ENCODE results near the gene PECR. TPM values are rescaled to one million over a fixed set of nuclear protein-coding genes. Genes with fewer than 3 reads are reported as not detected.

PECR gene
- total RNA-seq, 2 experiments from 2014 or later: 17.0 to 20.8 TPM

DNA sequence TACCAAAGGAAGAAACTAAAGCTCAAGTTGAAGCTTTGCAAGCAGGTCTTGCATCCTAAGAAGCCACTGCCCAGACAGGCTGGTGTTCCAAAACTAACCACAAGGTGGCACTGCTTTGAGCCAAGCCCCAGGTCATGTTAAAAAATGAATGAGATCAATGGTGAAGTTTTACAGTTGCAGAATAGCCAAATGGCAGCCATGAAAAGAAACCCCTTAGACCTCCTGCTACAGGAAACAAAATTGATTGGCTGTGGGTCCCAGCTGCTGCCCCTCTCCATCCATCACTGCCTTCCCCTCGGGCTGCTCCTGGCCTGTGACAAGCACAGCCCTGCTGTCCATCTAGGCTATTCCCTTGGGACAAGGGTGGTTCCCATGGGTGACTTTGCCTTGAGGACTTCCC lies 47.5 kb downstream of the PECR start:
- no peak overlapping the region for H3K4me3 Mint-ChIP-seq
- POLR2A ChIA-PET: interaction anchor here (0.7 kb wide), 1 partner anchor 76 kb away, joined by 3 read pairs; no protein-coding TSS in a partner anchor
- no peaks in the 10 kb centered on the region for H3K9me3 Mint-ChIP-seq (ENCODE audit: low read depth)
- H3K4me1 Mint-ChIP-seq: peaks cover 42% of the 10 kb centered on the region
- CTCF ChIA-PET: interaction anchor here (0.6 to 5.8 kb wide), 29 partner anchors 9 to 1243 kb away, joined by 3 to 52 read pairs (median 4); partner anchors contain the start of genes PECR, TMEM169 and XRCC5
- H3K27me3 Mint-ChIP-seq: no peaks in the 10 kb centered on the region
- no peak overlapping the region for H3K27ac Mint-ChIP-seq
- intact Hi-C loops (cut with DNase I, micrococcal nuclease): loop anchor here (1.0 to 5.0 kb wide), 8 partner anchors 23 to 633 kb away; partner anchors contain the start of genes PECR (in 1 of the 2), SMARCAL1 (in 1 of the 2) and TMEM169 (in 1 of the 2)
- DNase-seq: peak; percentile 90
- peak; percentile 47 for ATAC-seq
- H3K36me3 Mint-ChIP-seq (ENCODE audit: low read depth): peaks cover 4% of the 10 kb centered on the region

DNA sequence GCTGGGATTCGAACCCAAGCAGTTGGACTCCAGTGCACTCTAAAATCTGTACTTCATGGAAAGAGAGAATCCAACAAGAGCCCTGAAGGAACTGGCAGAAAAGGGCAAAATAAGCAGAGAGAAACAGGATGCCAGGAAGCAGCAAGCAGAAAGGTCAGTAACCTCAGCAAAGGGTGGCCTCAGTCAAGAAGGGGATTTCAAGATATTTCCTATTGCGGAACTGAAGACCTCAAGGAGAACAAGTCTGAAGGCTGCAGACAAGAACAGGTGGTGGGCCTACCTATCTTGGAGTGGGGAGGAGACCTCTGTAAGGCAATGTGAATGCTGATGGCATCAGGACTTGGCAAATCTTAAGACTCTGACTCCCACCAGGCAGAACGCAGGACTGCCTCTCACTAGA lies 48.2 kb downstream of the PECR start:
- CTCF ChIA-PET: interaction anchor here (0.6 to 5.8 kb wide), 33 partner anchors 8 to 371 kb away, joined by 3 to 52 read pairs (median 4); partner anchors contain the start of genes PECR, TMEM169 and XRCC5
- POLR2A ChIA-PET: interaction anchor here (0.7 to 0.8 kb wide), 2 partner anchors 76 to 77 kb away, joined by 3 to 4 read pairs; no protein-coding TSS in a partner anchor
- ATAC-seq (no peak), DNase-seq (no peak)
- Mint-ChIP-seq H3K4me3 (no peak overlapping the region), H3K27me3 (no peaks in the 10 kb centered on the region), H3K36me3 (ENCODE audit: low read depth) (peaks cover 4% of the 10 kb centered on the region), H3K4me1 (peaks cover 42% of the 10 kb centered on the region), H3K27ac (peak overlapping the region; percentile 44), H3K9me3 (ENCODE audit: low read depth) (no peaks in the 10 kb centered on the region)
- intact Hi-C loops (cut with DNase I, micrococcal nuclease): loop anchor here (2.0 to 5.0 kb wide), 6 partner anchors 17 to 379 kb away; partner anchors contain the start of genes PECR (in 1 of the 2), SMARCAL1 (in 1 of the 2) and TMEM169 (in 1 of the 2)

DNA sequence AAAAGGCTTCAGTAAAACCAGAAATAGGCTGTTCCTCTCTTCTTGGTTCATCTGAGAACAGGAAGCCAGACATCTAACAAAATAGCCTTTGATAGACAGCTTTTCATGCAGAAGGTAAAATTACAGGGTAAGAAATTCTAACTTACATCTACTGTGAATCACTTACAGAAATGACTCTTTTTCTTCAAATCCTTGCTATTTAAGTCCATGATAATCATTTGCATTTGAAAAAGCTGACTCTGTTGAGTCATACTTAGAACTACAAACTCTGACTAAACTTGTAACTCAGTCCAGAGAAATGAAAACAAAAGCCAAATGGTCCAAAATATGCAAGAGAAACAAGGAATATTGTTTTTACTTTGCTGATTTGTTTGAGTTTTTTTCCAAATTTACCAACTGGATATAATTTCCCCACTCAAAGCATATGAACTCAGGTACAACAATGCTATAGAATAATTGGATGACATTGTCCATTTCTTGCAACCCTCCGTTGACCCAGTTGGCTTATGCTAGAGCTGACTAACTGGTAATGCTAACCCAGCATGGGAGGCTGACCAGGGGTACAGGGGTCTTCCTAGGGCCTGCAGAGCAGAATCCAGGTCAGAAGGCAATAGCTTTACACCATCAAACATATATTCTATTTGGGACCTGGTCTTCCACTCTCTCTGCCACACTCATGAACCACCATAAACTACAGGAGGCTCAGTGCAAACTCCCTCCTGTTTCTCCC lies 49.5 kb downstream of the PECR start:
- Mint-ChIP-seq H3K36me3 (ENCODE audit: low read depth) (peaks cover 2% of the 10 kb centered on the region), H3K27me3 (no peaks in the 10 kb centered on the region), H3K9me3 (ENCODE audit: low read depth) (no peaks in the 10 kb centered on the region), H3K4me3 (peak overlapping the region; percentile 32), H3K27ac (peak overlapping the region; percentile 95), H3K4me1 (peaks cover 42% of the 10 kb centered on the region)
- POLR2A ChIA-PET: interaction anchor here (0.6 to 0.9 kb wide), 3 partner anchors 23 to 78 kb away, joined by 3 to 4 read pairs (median 3); no protein-coding TSS in a partner anchor
- CTCF ChIA-PET: interaction anchor here (0.7 to 5.8 kb wide), 18 partner anchors 9 to 466 kb away, joined by 3 to 52 read pairs (median 4); partner anchors contain the start of genes PECR, TMEM169 and XRCC5
- intact Hi-C loops (cut with DNase I, micrococcal nuclease): loop anchor here (1.0 to 5.0 kb wide), 9 partner anchors 15 to 380 kb away; partner anchors contain the start of genes PECR (in 1 of the 2), SMARCAL1 (in 1 of the 2), TMEM169 (in 1 of the 2) and XRCC5 (in 1 of the 2)
- ATAC-seq (peak; percentile 87), DNase-seq (no peak)

DNA sequence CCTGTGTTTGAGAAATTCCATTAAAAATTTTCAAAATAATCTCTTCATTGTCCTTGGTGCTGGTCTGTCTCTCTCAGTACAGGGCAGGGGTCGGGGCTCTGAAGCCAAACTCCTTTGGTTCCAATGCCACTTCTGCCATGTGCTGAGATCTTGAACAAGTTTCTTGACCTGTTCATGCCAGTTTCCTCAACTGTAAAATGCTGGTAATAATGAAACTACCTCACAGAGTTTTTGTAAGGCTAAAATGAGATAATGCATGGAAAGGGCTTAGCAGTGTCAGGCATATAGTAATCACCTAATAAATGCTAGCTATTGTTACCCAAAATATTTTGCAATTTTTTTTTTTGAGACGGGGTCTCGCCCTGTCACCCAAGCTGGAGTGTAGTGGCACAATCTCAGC lies 51.4 kb downstream of the PECR start:
- no peak for DNase-seq
- no peak for ATAC-seq
- Mint-ChIP-seq H3K27ac (no peak overlapping the region), H3K4me3 (no peak overlapping the region), H3K9me3 (ENCODE audit: low read depth) (no peaks in the 10 kb centered on the region), H3K27me3 (no peaks in the 10 kb centered on the region), H3K4me1 (peaks cover 42% of the 10 kb centered on the region), H3K36me3 (ENCODE audit: low read depth) (peaks cover 2% of the 10 kb centered on the region)
- CTCF ChIA-PET: interaction anchor here (5.8 kb wide), 1 partner anchor 13 kb away, joined by 52 read pairs; no protein-coding TSS in a partner anchor
- POLR2A ChIA-PET: no interaction called here
- intact Hi-C loops (cut with DNase I, micrococcal nuclease): loop anchor here (5.0 kb wide), 5 partner anchors 52 to 382 kb away; partner anchors contain the start of genes PECR (in 1 of the 2), SMARCAL1 (in 1 of the 2) and TMEM169 (in 1 of the 2)

DNA sequence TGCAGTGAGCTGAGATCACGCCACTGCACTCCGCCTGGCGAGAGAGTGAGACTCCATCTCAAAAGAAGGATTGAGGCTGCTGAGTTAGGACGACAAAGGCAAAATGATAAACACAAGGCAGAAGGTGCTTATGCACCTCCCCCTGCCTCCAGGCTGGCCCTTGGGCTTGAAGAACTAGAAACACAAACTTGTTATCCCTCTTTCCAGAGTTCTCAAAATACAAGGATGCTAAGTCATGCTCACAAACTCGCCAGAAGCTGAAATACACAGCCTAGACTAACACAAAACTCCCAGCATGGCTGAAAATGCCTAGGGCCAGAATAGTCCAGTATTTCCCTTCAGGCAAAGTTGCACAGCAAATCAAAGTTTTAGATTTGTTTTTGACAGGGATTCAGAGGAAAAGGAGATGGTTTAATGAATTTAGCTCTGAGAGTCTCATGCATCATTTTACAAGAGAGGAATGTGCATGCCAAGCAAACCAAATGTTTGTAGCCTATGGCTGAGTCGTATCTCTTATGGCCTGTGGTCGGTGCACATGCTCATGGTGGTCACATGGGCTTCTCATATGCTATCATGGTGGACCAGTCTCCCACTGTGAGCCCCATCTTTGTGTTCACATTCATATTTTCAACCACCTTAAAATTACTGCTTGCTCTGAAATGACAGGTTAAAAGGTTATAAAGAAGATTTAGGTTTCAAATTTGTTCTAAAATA lies 52.0 kb downstream of the PECR start:
- no peaks in the 10 kb centered on the region for H3K9me3 Mint-ChIP-seq (ENCODE audit: low read depth)
- no peak overlapping the region for H3K4me3 Mint-ChIP-seq
- intact Hi-C loops (cut with DNase I, micrococcal nuclease): loop anchor here (5.0 kb wide), 5 partner anchors 53 to 383 kb away; partner anchors contain the start of genes PECR (in 1 of the 2), SMARCAL1 (in 1 of the 2) and TMEM169 (in 1 of the 2)
- peaks cover 2% of the 10 kb centered on the region for H3K36me3 Mint-ChIP-seq (ENCODE audit: low read depth)
- POLR2A ChIA-PET: no interaction called here
- peak; percentile 34 for ATAC-seq
- H3K27me3 Mint-ChIP-seq: no peaks in the 10 kb centered on the region
- CTCF ChIA-PET: interaction anchor here (0.5 kb wide), 1 partner anchor 388 kb away, joined by 3 read pairs; no protein-coding TSS in a partner anchor
- H3K27ac Mint-ChIP-seq: peak overlapping the region; percentile 39
- H3K4me1 Mint-ChIP-seq: peaks cover 42% of the 10 kb centered on the region
- peak; percentile 46 for DNase-seq

DNA sequence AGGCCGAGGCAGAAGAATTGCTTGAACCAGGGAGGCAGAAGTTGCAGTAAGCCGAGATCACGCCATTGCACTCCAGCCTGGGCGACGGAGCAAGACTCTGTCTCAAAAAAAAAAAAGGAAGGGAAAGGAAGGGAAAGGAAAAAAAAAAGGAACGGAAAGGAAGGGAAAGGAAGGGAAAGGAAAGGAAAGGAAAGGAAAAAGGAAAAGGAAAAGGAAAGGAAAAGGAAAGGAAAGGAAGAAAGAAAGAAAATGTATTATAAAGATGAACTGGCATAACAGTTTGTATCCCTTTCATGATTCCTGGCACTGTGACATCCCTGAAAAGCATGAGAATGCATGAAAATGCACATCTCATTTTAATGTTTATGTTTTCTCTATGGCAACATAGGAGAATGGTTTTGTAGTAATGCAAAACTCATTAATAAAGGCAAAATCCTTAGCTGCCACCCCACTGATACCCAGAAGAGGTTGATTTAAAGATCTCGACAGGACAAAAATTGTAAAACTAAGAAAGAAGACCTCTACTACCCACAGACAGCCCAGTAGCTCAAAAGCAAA lies 56.8 kb downstream of the PECR start:
- no peaks in the 10 kb centered on the region for H3K9me3 Mint-ChIP-seq (ENCODE audit: low read depth)
- POLR2A ChIA-PET: no interaction called here
- ATAC-seq: no peak

DNA sequence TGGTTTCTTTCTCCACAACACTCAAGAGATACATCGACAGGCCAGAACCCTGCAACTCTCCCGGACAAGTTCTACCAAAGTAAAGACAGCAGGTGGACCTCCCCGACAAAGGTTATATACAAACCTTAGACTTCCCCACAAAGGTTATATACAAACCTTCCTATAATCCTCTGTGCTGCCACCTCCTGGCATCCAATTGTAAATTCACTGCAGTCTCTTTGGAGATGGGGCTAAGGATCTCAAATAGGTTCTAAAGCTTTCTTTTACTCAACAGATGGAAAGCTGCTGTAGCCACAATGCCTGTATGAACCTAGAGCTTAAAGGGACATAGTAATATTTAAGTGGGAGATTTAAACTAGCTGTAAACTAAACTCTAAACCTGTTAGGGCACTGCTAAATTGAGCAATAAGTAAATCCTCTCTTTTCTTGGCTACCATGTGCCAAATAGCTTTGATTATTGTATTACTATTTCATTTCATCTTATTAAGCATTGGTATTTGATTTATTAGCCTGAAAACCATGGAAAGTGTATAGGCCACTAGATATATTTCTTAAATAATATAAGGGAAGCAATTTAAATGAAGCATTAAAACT lies 58.5 kb downstream of the PECR start:
- Mint-ChIP-seq H3K9me3 (ENCODE audit: low read depth) (peaks cover 3% of the 10 kb centered on the region), H3K27ac (no peak overlapping the region), H3K36me3 (ENCODE audit: low read depth) (peaks cover 6% of the 10 kb centered on the region), H3K4me3 (no peak overlapping the region), H3K4me1 (peaks cover 5% of the 10 kb centered on the region), H3K27me3 (no peaks in the 10 kb centered on the region)
- ATAC-seq (peak; percentile 88), DNase-seq (peak; percentile 72)
- CTCF ChIA-PET: interaction anchor here (0.6 to 8.2 kb wide), 24 partner anchors 8 to 229 kb away, joined by 3 to 102 read pairs (median 4); no protein-coding TSS in a partner anchor
- POLR2A ChIA-PET: no interaction called here
- intact Hi-C loops (cut with DNase I, micrococcal nuclease): loop anchor here (1.0 kb wide), 1 partner anchor 73 kb away; no protein-coding TSS in a partner anchor

More for the DNA sequence above, 56.8 kb downstream of the PECR start:
- Mint-ChIP-seq H3K27me3 (no peaks in the 10 kb centered on the region), H3K4me1 (peaks cover 1% of the 10 kb centered on the region), H3K36me3 (ENCODE audit: low read depth) (peaks cover 2% of the 10 kb centered on the region), H3K4me3 (no peak overlapping the region), H3K27ac (no peak overlapping the region)
- intact Hi-C loops (cut with DNase I, micrococcal nuclease): no loop called here
- CTCF ChIA-PET: interaction anchor here (1.0 to 8.2 kb wide), 4 partner anchors 9 to 85 kb away, joined by 4 to 102 read pairs (median 6); no protein-coding TSS in a partner anchor
- no peak for DNase-seq

DNA sequence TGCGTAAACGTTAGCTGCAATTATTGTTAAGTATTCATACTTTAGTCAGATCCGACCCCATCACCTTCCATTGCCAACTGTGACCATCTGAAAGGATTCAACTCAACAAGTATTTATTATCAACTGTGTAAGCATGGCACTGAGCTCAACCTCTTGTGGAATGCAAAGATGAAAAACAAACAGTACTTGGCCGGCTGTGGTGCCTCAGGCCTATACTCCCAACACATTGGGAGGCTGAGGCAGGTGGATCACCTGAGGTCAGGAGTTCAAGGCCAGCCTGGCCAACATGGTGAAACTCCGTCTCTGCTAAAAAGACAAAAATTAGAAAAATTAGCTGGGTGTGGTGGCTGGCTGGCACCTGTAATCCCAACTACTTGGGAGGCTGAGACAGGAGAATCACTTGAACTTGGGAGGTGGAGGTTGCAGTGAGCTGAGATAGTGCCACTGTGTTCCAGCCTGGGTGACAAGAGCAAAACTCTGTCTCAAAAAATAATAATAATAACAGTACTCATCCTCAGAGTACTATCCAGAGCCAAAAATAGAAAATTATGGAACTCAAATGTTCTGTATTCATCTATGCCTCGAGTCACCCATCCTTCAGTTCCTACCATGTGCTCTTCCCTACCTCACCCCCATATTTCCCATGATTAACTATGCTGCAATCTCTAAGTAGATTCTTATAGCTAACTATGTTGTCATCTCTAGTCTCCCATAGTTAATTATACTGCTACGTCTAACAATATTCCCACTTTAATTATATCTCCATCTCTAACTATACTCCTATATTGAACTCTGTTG lies 59.6 kb downstream of the PECR start:
- H3K36me3 Mint-ChIP-seq (ENCODE audit: low read depth): peaks cover 5% of the 10 kb centered on the region
- H3K4me1 Mint-ChIP-seq: peaks cover 15% of the 10 kb centered on the region
- no peaks in the 10 kb centered on the region for H3K27me3 Mint-ChIP-seq
- ATAC-seq: no peak
- CTCF ChIA-PET: interaction anchor here (0.7 to 8.2 kb wide), 11 partner anchors 10 to 122 kb away, joined by 3 to 102 read pairs (median 4); no protein-coding TSS in a partner anchor
- H3K9me3 Mint-ChIP-seq (ENCODE audit: low read depth): peaks cover 3% of the 10 kb centered on the region
- POLR2A ChIA-PET: no interaction called here
- no peak for DNase-seq
- intact Hi-C loops (cut with DNase I, micrococcal nuclease): no loop called here
- no peak overlapping the region for H3K4me3 Mint-ChIP-seq
- H3K27ac Mint-ChIP-seq: no peak overlapping the region

DNA sequence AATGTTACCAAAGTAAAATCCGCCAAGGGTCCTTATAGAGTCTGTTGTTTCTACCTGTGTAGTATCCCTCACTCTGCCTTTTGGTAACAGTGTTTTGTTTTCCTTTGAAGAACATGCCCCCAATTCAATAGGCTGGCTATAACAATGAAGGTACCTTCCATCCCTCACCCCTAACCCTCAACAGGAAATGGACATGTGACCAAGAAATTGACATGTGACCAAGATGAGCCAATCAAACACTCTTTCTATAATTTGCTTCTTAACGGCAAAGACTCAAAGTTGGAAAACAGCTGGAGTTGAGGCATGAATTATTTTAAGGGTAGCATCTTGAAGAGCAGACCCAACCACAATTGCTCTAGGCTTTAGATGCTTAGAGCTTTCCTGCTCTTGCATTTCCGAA lies 62.9 kb downstream of the PECR start:
- no peak overlapping the region for H3K4me3 Mint-ChIP-seq
- no peak for DNase-seq
- CTCF ChIA-PET: interaction anchor here (0.7 to 4.8 kb wide), 7 partner anchors 9 to 164 kb away, joined by 3 to 52 read pairs (median 4); no protein-coding TSS in a partner anchor
- peaks cover 3% of the 10 kb centered on the region for H3K9me3 Mint-ChIP-seq (ENCODE audit: low read depth)
- peaks cover 42% of the 10 kb centered on the region for H3K4me1 Mint-ChIP-seq
- no peaks in the 10 kb centered on the region for H3K27me3 Mint-ChIP-seq
- H3K27ac Mint-ChIP-seq: no peak overlapping the region
- H3K36me3 Mint-ChIP-seq (ENCODE audit: low read depth): peaks cover 5% of the 10 kb centered on the region
- no peak for ATAC-seq
- intact Hi-C loops (cut with DNase I, micrococcal nuclease): loop anchor here (5.0 to 10.0 kb wide), 3 partner anchors 706 to 1214 kb away; partner anchors contain the start of genes ATIC (in 2 of the 2) and BARD1 (in 1 of the 2)
- POLR2A ChIA-PET: interaction anchor here (0.7 kb wide), 1 partner anchor 447 kb away, joined by 3 read pairs; no protein-coding TSS in a partner anchor
